ENCODE measurements around the gene PRKAR1A.

GRCh38 chr17:68581863-68582645 is 69.8 kb downstream of the PRKAR1A start:
- TF ChIP-seq GATA2 (IDR thresholded peaks at IDR 0.05; ENCODE audit: low read depth, low read length) (no peak), GATA3 (IDR thresholded peaks at IDR 0.05; ENCODE audit: low read depth, low read length) (no peak)
